Cardiac muscle cell (in vitro differentiated cells and primary cell): Measurements from ENCODE around the gene KHDC3L. TPM values are rescaled to one million over a fixed set of nuclear protein-coding genes. Genes with fewer than 3 reads are reported as not detected.

Source experiments
- DNase-seq, 2 donors: peaks; one replicate each; pipeline versions ENCODE4 v3.0.0 to v3.0.0-alpha.2; 2010 to 2017; ENCODE audit warnings: low read depth in 1 of 2, low spot score in 1 of 2
- H3K27ac ChIP-seq: fragments of 200-600 bp; sonication (generic); 2 replicates; pipeline ENCODE4 v1.5.1; 2016
- H3K27me3 ChIP-seq: fragments of 200-600 bp; sonication (generic); 2 replicates; pipeline ENCODE4 v1.6.0; 2016; ENCODE audit warnings: control low read depth
- H3K36me3 ChIP-seq: fragments of 200-600 bp; sonication (generic); 2 replicates; pipeline ENCODE4 v1.5.1; 2016; ENCODE audit warnings: control low read depth
- H3K4me1 ChIP-seq: fragments of 200-600 bp; sonication (generic); 2 replicates; pipeline ENCODE4 v1.8.1; 2017; ENCODE audit warnings: low read depth, mild to moderate bottlenecking, mixed run types
- H3K4me3 ChIP-seq: fragments of 200-600 bp; sonication (generic); 2 replicates; pipeline ENCODE4 v1.5.1; 2016; ENCODE audit warnings: mild to moderate bottlenecking
- H3K9me3 ChIP-seq: fragments of 200-600 bp; sonication (generic); 2 replicates; pipeline ENCODE4 v1.5.1; 2017; ENCODE audit warnings: low read depth, mild to moderate bottlenecking, control low read depth
- CTCF ChIP-seq: IDR thresholded peaks from 2 replicates; pipeline ENCODE4 v1.5.1; 2012; ENCODE audit warnings: low read depth, mild to moderate bottlenecking, low read length
- polyA plus RNA-seq: library from polyadenylated mRNA; unstranded; fragments of >200 nt; fragmentation: Nextera tagmentation; extraction: Ambion mirVana; gene quantifications from 2 replicates; pipeline ENCODE4 v1.2.1, GENCODE V29; 2016
- total RNA-seq: library from RNA; depleted of rRNA; stranded (reverse); fragments of >200 nt; gene quantifications from 2 replicates; pipeline ENCODE4 v1.2.3, GENCODE V29; 2016

Gene KHDC3L
- total and polyA plus RNA-seq, 2 experiments from 2014 or later, result 0.86 TPM; not detected in 1

- H3K36me3 ChIP-seq, result no peaks in the 10 kb centered on the region
- no peak for TF ChIP-seq CTCF
- H3K4me1 ChIP-seq, result no peaks in the 10 kb centered on the region
- no peaks in the 10 kb centered on the region for H3K9me3 ChIP-seq
- no peak overlapping the region for H3K4me3 ChIP-seq
- H3K27ac ChIP-seq, result no peak overlapping the region
- H3K27me3 ChIP-seq, result no peaks in the 10 kb centered on the region
- DNase-seq, result no peak
These were observed 13.8 kb upstream of the KHDC3L start for GRCh38 chr6:73348550-73349204.

GRCh38 chr6:73349311-73349710 is 13.1 kb upstream of the KHDC3L start:
- Histone ChIP-seq H3K27ac (no peak overlapping the region), H3K36me3 (no peaks in the 10 kb centered on the region), H3K9me3 (no peaks in the 10 kb centered on the region), H3K4me1 (no peaks in the 10 kb centered on the region), H3K27me3 (no peaks in the 10 kb centered on the region), H3K4me3 (no peak overlapping the region)
- DNase-seq, result no peak
- TF ChIP-seq CTCF, result no peak

GRCh38 chr6:73353636-73354593 is 8.5 kb upstream of the KHDC3L start, which contains the start of gene DPPA5:
Gene DPPA5 (minus strand): TSS chr6:73354276. CDS start chr6:73354225, 51 bp downstream.
- Histone ChIP-seq H3K4me3 (no peak within 1 kb of the TSS), H3K36me3 (no peaks in the 10 kb centered on the region), H3K27me3 (no peaks in the 10 kb centered on the region), H3K9me3 (no peaks in the 10 kb centered on the region), H3K27ac (no peak within 1 kb of the TSS), H3K4me1 (no peaks in the 10 kb centered on the region)
- no peak for DNase-seq
- TF ChIP-seq CTCF, result no peak

GRCh38 chr6:73362869-73363536 is 545 bp downstream of the KHDC3L start:
- Histone ChIP-seq H3K27ac (no peak overlapping the region), H3K4me1 (no peaks in the 10 kb centered on the region), H3K36me3 (no peaks in the 10 kb centered on the region), H3K27me3 (no peaks in the 10 kb centered on the region), H3K4me3 (no peak overlapping the region), H3K9me3 (no peaks in the 10 kb centered on the region)
- DNase-seq, result no peak
- TF ChIP-seq CTCF, result no peak

- TF ChIP-seq CTCF, result no peak
- no peaks in the 10 kb centered on the region for H3K9me3 ChIP-seq
- no peak for DNase-seq
- H3K4me1 ChIP-seq, result no peaks in the 10 kb centered on the region
- no peak overlapping the region for H3K27ac ChIP-seq
- no peaks in the 10 kb centered on the region for H3K36me3 ChIP-seq
- H3K4me3 ChIP-seq, result no peak overlapping the region
- H3K27me3 ChIP-seq, result no peaks in the 10 kb centered on the region
These were observed 1.0 kb downstream of the KHDC3L start for GRCh38 chr6:73363537-73363875.
